AG04450 (cell line): Measurements from ENCODE around the gene CEP162. TPM values are rescaled to one million over a fixed set of nuclear protein-coding genes. Genes with fewer than 3 reads are reported as not detected.
"Not testable (repeated sequence)": the region's sequence is repeated elsewhere in the genome, so short reads cannot be mapped to it uniquely, and the experiment has no call there.

Experiments used
- CTCF ChIA-PET: fragments of 300-600, 350-600 bp; formaldehyde crosslinking; extraction: SDS; loops from one replicate; lab custom pipeline; 2022; ENCODE audit warnings: antibody characterized with exemption, inconsistent platforms; lab: Charles Lee
- POLR2A ChIA-PET: fragments of 350-600 bp; formaldehyde crosslinking; extraction: SDS; loops from one replicate; lab custom pipeline; 2021; ENCODE audit warnings: antibody characterized with exemption, inconsistent platforms; lab: Yijun Ruan, JAX
- DNase-seq: peaks from one replicate; pipeline ENCODE4 v3.0.0-alpha.2; 2011; ENCODE audit warnings: low read depth, low spot score
- H3K27ac ChIP-seq: one replicate; pipeline ENCODE4 v1.5.1; 2012; ENCODE audit warnings: low read depth, low read length, control low read depth
- H3K27me3 ChIP-seq: one replicate; pipeline ENCODE4 v1.6.0; 2012; ENCODE audit warnings: low read length; ENCODE audit not compliant: control insufficient read depth, insufficient read depth
- H3K4me3 ChIP-seq: 2 replicates; pipeline ENCODE4 v1.5.1; 2011; ENCODE audit warnings: mild to moderate bottlenecking, low read depth, low read length, control low read depth
- H3K9me3 ChIP-seq: 2 replicates; pipeline ENCODE4 v1.5.1; 2012; ENCODE audit warnings: low read length; ENCODE audit not compliant: control insufficient read depth, insufficient read depth
- CTCF ChIP-seq: IDR thresholded peaks from 2 replicates; pipeline ENCODE4 v1.5.1; 2011; ENCODE audit warnings: low read depth, low read length, control low read depth, inconsistent platforms
- polyA plus RNA-seq: library from polyadenylated mRNA; depleted of rRNA; stranded (reverse); fragments of >200 nt; gene quantifications from 2 replicates; pipeline ENCODE4 v1.2.3, GENCODE V29; 2011

The CEP162 gene
- polyA plus RNA-seq, 1 experiment = 5.3 TPM

- Histone ChIP-seq H3K4me3 (no peak overlapping the region), H3K9me3 (no peaks in the 10 kb centered on the region), H3K27ac (no peak overlapping the region), H3K27me3 (no peaks in the 10 kb centered on the region)
- no peak for TF ChIP-seq CTCF
- POLR2A ChIA-PET = no interaction called here
- DNase-seq = no peak
- CTCF ChIA-PET = no interaction called here
Observed at GRCh38 chr6:84086545-84087429, 140.7 kb downstream of the CEP162 start.

- no peak for DNase-seq
- H3K9me3 ChIP-seq = no peaks in the 10 kb centered on the region
- H3K4me3 ChIP-seq = no peak overlapping the region
- TF ChIP-seq CTCF = no peak
- CTCF ChIA-PET = no interaction called here
- H3K27ac ChIP-seq = no peak overlapping the region
- no peaks in the 10 kb centered on the region for H3K27me3 ChIP-seq
- POLR2A ChIA-PET = no interaction called here
Observed at GRCh38 chr6:84086056-84086455, 141.4 kb downstream of the CEP162 start.

- H3K27me3 ChIP-seq, DNase-seq, H3K27ac ChIP-seq, POLR2A ChIA-PET, H3K4me3 ChIP-seq, H3K9me3 ChIP-seq, CTCF ChIA-PET: not testable (repeated sequence)
Observed at GRCh38 chr6:84084705-84085104, 142.7 kb downstream of the CEP162 start.

GRCh38 chr6:84082689-84083265 is 144.7 kb downstream of the CEP162 start:
- no peak overlapping the region for H3K27ac ChIP-seq
- H3K9me3 ChIP-seq = no peaks in the 10 kb centered on the region
- CTCF ChIA-PET = interaction anchor here (0.6 kb wide), 1 partner anchor 54 kb away, joined by 3 read pairs; no protein-coding TSS in a partner anchor
- POLR2A ChIA-PET = no interaction called here
- H3K4me3 ChIP-seq = no peak overlapping the region
- DNase-seq = no peak
- no peak for TF ChIP-seq CTCF
- no peaks in the 10 kb centered on the region for H3K27me3 ChIP-seq

- no peak for TF ChIP-seq CTCF
- CTCF ChIA-PET = no interaction called here
- POLR2A ChIA-PET = no interaction called here
Observed at GRCh38 chr6:84081222-84081621, 146.2 kb downstream of the CEP162 start.

More at GRCh38 chr6:84081222-84081621, 146.2 kb downstream of the CEP162 start:
- Histone ChIP-seq H3K4me3 (no peak overlapping the region), H3K27ac (no peak overlapping the region), H3K9me3 (no peaks in the 10 kb centered on the region), H3K27me3 (no peaks in the 10 kb centered on the region)
- DNase-seq = no peak
